OCI-LY3 (cell line): ENCODE measurements around the gene L3MBTL4.

ENCODE experiments used
- H2AFZ ChIP-seq: fragments of 200-600, 300-600 bp; shearing (Covaris generic); 2 replicates; pipeline ENCODE4 v1.6.0; 2014; ENCODE audit warnings: antibody characterized with exemption, low read depth, low read length
- H3K27ac ChIP-seq: fragments of 200-600, 300-600 bp; sonication (generic); 2 replicates; pipeline ENCODE4 v1.5.1; 2014; ENCODE audit warnings: mild to moderate bottlenecking, low read length, moderate library complexity, mixed read lengths
- H3K27me3 ChIP-seq: fragments of 200-600, 300-600 bp; sonication (generic); 2 replicates; pipeline ENCODE4 v1.6.1; 2014; ENCODE audit warnings: low read depth, low read length, mixed read lengths
- H3K36me3 ChIP-seq: fragments of 200-600, 300-600 bp; sonication (generic); replicated peaks from 2 replicates; pipeline ENCODE3; 2014; ENCODE audit warnings: low read depth, low read length, mixed read lengths
- H3K4me1 ChIP-seq: fragments of 300-600, 200-600 bp; sonication (generic); 2 replicates; pipeline ENCODE4 v1.6.1; 2014; ENCODE audit warnings: low read length, mixed read lengths
- H3K4me2 ChIP-seq: fragments of 200-600, 300-600 bp; sonication (generic); 2 replicates; pipeline ENCODE4 v1.6.1; 2014; ENCODE audit warnings: low read length, mixed read lengths
- H3K4me3 ChIP-seq: fragments of 300-600, 200-600 bp; sonication (generic); 2 replicates; pipeline ENCODE4 v1.5.1; 2014; ENCODE audit warnings: antibody characterized with exemption, mild to moderate bottlenecking, low read length, moderate library complexity
- H3K79me2 ChIP-seq: fragments of 300-600, 200-600 bp; shearing (Covaris generic); 2 replicates; pipeline ENCODE4 v1.6.1; 2014; ENCODE audit warnings: mild to moderate bottlenecking, low read length, mixed read lengths
- H3K9ac ChIP-seq: fragments of 300-600, 200-600 bp; shearing (Covaris generic); 2 replicates; pipeline ENCODE4 v1.6.0; 2014; ENCODE audit warnings: mild to moderate bottlenecking, low read length, moderate library complexity
- H3K9me3 ChIP-seq: fragments of 200-600, 300-600 bp; shearing (Covaris generic); 2 replicates; pipeline ENCODE4 v1.6.1; 2014; ENCODE audit warnings: low read length, mixed read lengths; ENCODE audit not compliant: insufficient read depth
- H4K20me1 ChIP-seq: fragments of 200-600, 300-600 bp; sonication (generic); 2 replicates; pipeline ENCODE4 v1.6.1; 2016; ENCODE audit warnings: low read length, mixed read lengths; ENCODE audit not compliant: insufficient read depth
- CTCF ChIP-seq: fragments of 200-600, 300-600 bp; sonication (generic); IDR thresholded peaks from 2 replicates; pipeline ENCODE4 v1.5.1; 2014; ENCODE audit warnings: antibody characterized with exemption, low read length, low read depth
- EZH2phosphoT487 ChIP-seq: fragments of 200-600 bp; shearing (Covaris generic); IDR thresholded peaks from 2 replicates; pipeline ENCODE4 v1.6.1; 2018; ENCODE audit warnings: antibody characterized with exemption, mixed run types, low read depth

Gene L3MBTL4

GRCh38 chr18:5964996-5965395 is 449.7 kb downstream of the L3MBTL4 start:
- no peaks in the 10 kb centered on the region for H3K36me3 ChIP-seq
- no peak overlapping the region for H3K9ac ChIP-seq
- H3K4me2 ChIP-seq, result no peak overlapping the region
- H3K9me3 ChIP-seq, result no peaks in the 10 kb centered on the region
- H3K4me3 ChIP-seq, result no peak overlapping the region
- no peaks in the 10 kb centered on the region for H3K27me3 ChIP-seq
- H2AFZ ChIP-seq, result no peak overlapping the region
- no peaks in the 10 kb centered on the region for H3K79me2 ChIP-seq
- no peak overlapping the region for H3K27ac ChIP-seq
- H3K4me1 ChIP-seq, result no peaks in the 10 kb centered on the region
- no peaks in the 10 kb centered on the region for H4K20me1 ChIP-seq
- TF ChIP-seq CTCF (no peak), EZH2phosphoT487 (no peak)

- no peaks in the 10 kb centered on the region for H3K9me3 ChIP-seq
- no peak overlapping the region for H2AFZ ChIP-seq
- no peak overlapping the region for H3K4me3 ChIP-seq
- no peaks in the 10 kb centered on the region for H3K27me3 ChIP-seq
- H4K20me1 ChIP-seq, result no peaks in the 10 kb centered on the region
- H3K4me2 ChIP-seq, result no peak overlapping the region
- H3K4me1 ChIP-seq, result no peaks in the 10 kb centered on the region
- no peaks in the 10 kb centered on the region for H3K36me3 ChIP-seq
- no peaks in the 10 kb centered on the region for H3K79me2 ChIP-seq
- no peak overlapping the region for H3K27ac ChIP-seq
- TF ChIP-seq CTCF, result no peak
- no peak for TF ChIP-seq EZH2phosphoT487
- H3K9ac ChIP-seq, result no peak overlapping the region
Measured at GRCh38 chr18:5964596-5964995, 450.1 kb downstream of the L3MBTL4 start.

GRCh38 chr18:5964108-5964507 is 450.6 kb downstream of the L3MBTL4 start:
- Histone ChIP-seq H3K27ac (no peak overlapping the region), H3K27me3 (no peaks in the 10 kb centered on the region), H3K4me2 (no peak overlapping the region), H3K9ac (no peak overlapping the region), H4K20me1 (no peaks in the 10 kb centered on the region), H3K36me3 (no peaks in the 10 kb centered on the region), H3K9me3 (no peaks in the 10 kb centered on the region), H3K79me2 (no peaks in the 10 kb centered on the region), H3K4me3 (no peak overlapping the region), H3K4me1 (no peaks in the 10 kb centered on the region), H2AFZ (no peak overlapping the region)
- TF ChIP-seq CTCF (no peak), EZH2phosphoT487 (no peak)

GRCh38 chr18:5963267-5963666 is 451.4 kb downstream of the L3MBTL4 start:
- no peak overlapping the region for H3K4me2 ChIP-seq
- H3K9me3 ChIP-seq, result no peaks in the 10 kb centered on the region
- TF ChIP-seq EZH2phosphoT487, result no peak
- no peak for TF ChIP-seq CTCF
- no peaks in the 10 kb centered on the region for H3K27me3 ChIP-seq
- no peaks in the 10 kb centered on the region for H3K36me3 ChIP-seq
- H3K4me1 ChIP-seq, result no peaks in the 10 kb centered on the region
- H3K4me3 ChIP-seq, result no peak overlapping the region
- H2AFZ ChIP-seq, result no peak overlapping the region
- H4K20me1 ChIP-seq, result no peaks in the 10 kb centered on the region
- H3K9ac ChIP-seq, result no peak overlapping the region
- no peaks in the 10 kb centered on the region for H3K79me2 ChIP-seq
- no peak overlapping the region for H3K27ac ChIP-seq
